GM12874 (cell line): ENCODE data around the gene PARD3.

Experiments
- TF ChIP-seq, protein P1 (sequence below): IDR thresholded peaks from 2 replicates; pipeline ENCODE4 v1.5.1; 2011; ENCODE audit warnings: low read depth, mild to moderate bottlenecking, control low read depth, low read length, moderate library complexity; ENCODE audit not compliant: insufficient read depth

PARD3 gene

DNA sequence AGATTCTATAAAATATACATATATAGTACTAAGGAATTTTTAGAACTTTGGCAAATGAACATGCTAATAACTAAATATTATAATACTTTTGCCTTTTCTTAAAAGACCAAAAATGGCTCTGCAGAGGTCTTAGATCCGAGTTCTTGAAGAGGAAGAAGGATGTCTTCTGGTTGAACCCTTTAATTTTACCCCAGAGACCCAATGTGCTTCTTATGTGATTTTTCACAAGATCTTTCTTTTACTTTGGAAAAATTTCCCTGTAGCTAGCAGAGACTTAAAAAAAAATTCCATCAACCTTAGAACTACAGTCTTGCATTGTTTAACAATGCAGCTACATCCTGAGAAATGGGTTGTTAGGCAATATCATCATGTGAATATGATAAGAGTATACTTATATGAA, 663.2 kb downstream of the PARD3 start:
- TF ChIP-seq, protein P1, sequence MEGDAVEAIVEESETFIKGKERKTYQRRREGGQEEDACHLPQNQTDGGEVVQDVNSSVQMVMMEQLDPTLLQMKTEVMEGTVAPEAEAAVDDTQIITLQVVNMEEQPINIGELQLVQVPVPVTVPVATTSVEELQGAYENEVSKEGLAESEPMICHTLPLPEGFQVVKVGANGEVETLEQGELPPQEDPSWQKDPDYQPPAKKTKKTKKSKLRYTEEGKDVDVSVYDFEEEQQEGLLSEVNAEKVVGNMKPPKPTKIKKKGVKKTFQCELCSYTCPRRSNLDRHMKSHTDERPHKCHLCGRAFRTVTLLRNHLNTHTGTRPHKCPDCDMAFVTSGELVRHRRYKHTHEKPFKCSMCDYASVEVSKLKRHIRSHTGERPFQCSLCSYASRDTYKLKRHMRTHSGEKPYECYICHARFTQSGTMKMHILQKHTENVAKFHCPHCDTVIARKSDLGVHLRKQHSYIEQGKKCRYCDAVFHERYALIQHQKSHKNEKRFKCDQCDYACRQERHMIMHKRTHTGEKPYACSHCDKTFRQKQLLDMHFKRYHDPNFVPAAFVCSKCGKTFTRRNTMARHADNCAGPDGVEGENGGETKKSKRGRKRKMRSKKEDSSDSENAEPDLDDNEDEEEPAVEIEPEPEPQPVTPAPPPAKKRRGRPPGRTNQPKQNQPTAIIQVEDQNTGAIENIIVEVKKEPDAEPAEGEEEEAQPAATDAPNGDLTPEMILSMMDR = no peak

DNA sequence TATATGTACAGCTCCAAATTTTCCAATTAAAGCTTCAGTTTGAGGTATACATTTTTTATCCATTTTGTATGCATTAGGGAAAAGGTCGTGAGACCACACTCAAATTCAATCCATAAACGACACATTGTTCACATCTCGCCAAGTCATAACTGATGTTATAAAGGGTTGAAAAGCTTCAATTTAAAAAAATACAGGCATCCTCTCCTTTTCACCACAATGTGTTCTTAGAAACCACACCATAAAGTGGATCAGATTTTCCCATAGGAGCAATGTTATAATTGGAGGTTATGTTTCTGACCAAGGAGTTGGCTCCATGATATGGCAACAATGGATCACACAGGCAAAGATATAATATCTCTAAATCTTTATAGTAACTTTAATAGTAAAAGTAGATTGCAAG, 663.6 kb downstream of the PARD3 start:
- TF ChIP-seq, protein P1 = no peak

DNA sequence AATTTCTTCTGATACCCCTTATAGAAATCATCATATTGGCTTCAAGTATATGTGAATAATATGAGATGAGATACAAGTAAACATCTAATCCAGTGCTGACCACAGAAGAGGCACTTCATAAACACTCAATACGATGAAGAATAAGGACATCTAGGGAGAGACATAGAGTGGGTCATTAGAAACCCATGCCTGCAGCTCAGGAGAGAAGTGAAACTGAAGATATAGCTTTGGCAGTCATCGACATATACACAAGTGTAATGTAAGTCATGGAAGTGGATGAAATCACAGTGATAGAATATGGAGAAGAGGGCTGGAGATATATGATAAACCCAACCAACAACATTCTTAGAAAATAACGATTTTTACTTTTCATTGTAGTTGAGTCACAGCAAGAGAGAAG, 665.0 kb downstream of the PARD3 start:
- TF ChIP-seq, protein P1 = no peak

DNA sequence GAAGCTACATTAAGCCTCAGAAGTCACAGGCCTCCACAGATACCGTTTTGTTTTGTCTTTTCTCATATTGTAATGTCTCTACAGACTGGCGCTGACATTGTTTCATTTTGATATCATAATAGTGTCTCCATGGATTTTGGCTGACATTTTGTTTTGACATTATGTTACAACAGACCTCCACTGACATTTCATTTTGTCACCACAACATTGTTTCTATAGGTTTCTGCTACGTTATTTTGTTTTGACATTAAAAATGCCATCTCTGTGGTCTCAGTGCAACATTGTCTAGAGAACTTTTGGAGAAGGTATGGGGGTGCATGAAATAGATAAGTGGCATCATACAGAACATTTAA, 666.8 kb downstream of the PARD3 start:
- TF ChIP-seq, protein P1 = no peak

DNA sequence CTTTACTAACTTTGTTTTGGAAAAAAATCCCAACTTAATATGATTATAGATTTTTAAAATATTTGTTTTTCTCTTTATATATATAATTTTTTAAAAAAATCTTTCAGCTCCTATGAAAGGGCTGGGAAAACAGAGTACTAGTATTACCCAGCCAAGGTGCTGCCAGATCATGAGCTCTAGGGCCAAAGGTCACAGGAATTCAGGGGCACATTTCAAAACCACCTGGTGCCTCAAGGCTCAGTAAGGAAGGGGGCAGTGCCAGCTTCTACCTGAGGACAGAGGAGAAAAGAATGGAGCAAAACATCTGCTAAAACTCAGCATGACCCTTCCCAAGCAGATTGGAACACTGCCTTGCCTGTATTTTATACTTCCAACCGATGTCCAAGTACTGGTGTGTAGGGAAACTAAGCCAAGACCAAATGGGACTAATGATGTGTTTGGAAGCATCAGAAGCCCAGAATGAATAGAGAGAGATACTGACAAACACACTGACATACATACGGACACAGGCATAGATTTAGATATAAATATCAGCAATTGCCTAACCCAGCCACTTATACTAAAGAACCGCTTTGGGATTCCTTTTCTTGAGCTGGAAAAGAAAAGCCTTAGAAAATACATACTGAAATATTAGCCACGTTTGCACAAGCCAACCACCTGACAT, 667.3 kb downstream of the PARD3 start:
- TF ChIP-seq, protein P1 = no peak

DNA sequence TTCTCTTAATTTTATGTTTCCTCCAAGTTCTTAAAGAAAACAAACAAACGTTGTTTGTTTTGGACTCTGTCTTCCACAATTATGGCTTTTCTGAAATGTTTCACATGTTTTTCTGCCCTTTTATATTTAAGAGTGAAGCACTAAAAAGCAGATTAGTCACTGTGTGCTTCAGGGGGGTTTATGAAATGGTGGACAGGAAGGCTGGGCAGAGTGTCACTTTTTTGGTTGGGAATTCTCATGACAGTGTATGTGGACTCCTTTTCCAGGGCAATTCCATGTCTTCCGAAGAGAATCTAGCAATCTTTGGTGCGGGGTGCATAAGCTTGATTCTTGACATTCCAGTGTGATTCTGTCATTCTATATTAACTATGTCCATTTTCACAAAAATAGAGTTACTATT, 669.4 kb downstream of the PARD3 start:
- TF ChIP-seq, protein P1 = no peak

DNA sequence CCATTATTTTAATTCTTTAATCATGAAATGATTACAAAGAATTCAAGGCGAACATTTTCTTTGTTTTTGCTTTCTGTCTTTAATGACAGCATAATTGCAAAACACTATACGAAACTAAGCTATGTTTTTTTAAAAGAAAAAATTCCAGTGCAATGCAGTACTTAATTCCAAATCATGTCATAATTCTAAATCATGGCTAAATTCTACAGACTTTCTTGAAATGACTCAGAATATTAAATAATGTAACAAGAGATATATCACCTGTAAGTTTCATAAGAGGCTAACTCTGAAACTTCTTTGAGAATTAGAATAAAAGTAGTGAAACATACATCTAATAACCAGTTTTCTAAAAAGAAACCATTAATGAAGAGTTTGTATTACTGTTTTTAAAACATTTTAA, 671.6 kb downstream of the PARD3 start:
- TF ChIP-seq, protein P1 = no peak
